A549 (cell line): ENCODE results near the gene AP2B1.
A peak's percentile ranks its signal among the peaks of the same experiment; 100 is the strongest.

Experiments used
- ESRRA ChIP-seq: fragments of 150-350 bp; IDR thresholded peaks from 2 replicates; pipeline ENCODE4 v1.6.1; 2014; ENCODE audit warnings: mild to moderate bottlenecking, low read length, borderline replicate concordance
- HDAC2 ChIP-seq: fragments of 200-600 bp; sonication (generic); IDR thresholded peaks from 2 replicates; pipeline ENCODE4 v1.6.1; 2016
- KDM1A ChIP-seq: fragments of 200-600 bp; sonication (generic); IDR thresholded peaks from 2 replicates; pipeline ENCODE4 v1.6.1; 2016; ENCODE audit warnings: low read depth, mild to moderate bottlenecking
- MAZ ChIP-seq: fragments of 150-350 bp; IDR thresholded peaks from 2 replicates; pipeline ENCODE4 v1.6.1; 2014; ENCODE audit warnings: antibody characterized with exemption, low read depth, low read length, borderline replicate concordance
- NFE2L2 ChIP-seq: fragments of 150-350 bp; conservative IDR thresholded peaks from 2 replicates; pipeline ENCODE4 v1.6.1; 2014; ENCODE audit warnings: low read length
- POLR2A ChIP-seq: IDR thresholded peaks from 2 replicates; pipeline ENCODE4 v1.6.1; 2012; ENCODE audit warnings: mild to moderate bottlenecking, low read length
- RCOR1 ChIP-seq: fragments of 150-350 bp; IDR thresholded peaks from 2 replicates; pipeline ENCODE4 v1.6.1; 2014; ENCODE audit warnings: antibody characterized with exemption, low read length, low read depth
- TF ChIP-seq, protein P1 (sequence below): fragments of 450-650 bp; IDR thresholded peaks from 2 replicates; pipeline ENCODE4 v1.6.1; 2014; ENCODE audit warnings: antibody characterized with exemption
- TF ChIP-seq, protein P2 (sequence below): fragments of >200 bp; sonication (Bioruptor Twin); formaldehyde crosslinking; IDR thresholded peaks from 3 replicates; pipeline ENCODE4 v1.5.1; 2016
- TF ChIP-seq, protein P3 (sequence below): fragments of 200-600 bp; sonication (generic); IDR thresholded peaks from 2 replicates; pipeline ENCODE4 v1.6.1; 2016; ENCODE audit warnings: antibody characterized with exemption, mild to moderate bottlenecking, moderate library complexity
- TF ChIP-seq, protein P4 (sequence below): IDR thresholded peaks from 2 replicates; pipeline ENCODE4 v1.6.1; 2012

DNA sequence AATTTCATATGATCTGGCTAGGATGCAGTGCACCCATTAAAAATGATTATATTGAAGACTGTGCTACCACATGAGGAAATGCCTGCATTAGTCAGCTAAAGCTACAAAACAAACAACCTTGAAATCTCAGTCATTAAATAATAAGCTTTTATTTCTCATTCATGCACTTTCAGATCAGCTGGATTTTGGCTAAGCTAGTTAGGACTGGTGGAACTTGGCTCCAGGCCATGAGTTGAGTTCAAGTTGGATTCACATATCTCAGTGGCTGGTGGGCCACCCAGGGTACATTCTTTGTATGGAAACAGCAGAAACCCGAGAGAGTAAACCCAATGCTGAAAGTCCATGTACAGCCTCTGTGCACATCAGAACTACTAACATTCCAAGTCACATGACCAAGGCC is 43.3 kb upstream of the AP2B1 start:
- TF ChIP-seq POLR2A (no peak), MAZ (no peak), ESRRA (no peak), NFE2L2 (no peak), KDM1A (no peak), HDAC2 (no peak), RCOR1 (no peak)
- TF ChIP-seq, protein P1, sequence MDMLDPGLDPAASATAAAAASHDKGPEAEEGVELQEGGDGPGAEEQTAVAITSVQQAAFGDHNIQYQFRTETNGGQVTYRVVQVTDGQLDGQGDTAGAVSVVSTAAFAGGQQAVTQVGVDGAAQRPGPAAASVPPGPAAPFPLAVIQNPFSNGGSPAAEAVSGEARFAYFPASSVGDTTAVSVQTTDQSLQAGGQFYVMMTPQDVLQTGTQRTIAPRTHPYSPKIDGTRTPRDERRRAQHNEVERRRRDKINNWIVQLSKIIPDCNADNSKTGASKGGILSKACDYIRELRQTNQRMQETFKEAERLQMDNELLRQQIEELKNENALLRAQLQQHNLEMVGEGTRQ, result 0 out of 2 replicates have a peak, but pooled peaks have one; percentile 11
- TF ChIP-seq, protein P2, sequence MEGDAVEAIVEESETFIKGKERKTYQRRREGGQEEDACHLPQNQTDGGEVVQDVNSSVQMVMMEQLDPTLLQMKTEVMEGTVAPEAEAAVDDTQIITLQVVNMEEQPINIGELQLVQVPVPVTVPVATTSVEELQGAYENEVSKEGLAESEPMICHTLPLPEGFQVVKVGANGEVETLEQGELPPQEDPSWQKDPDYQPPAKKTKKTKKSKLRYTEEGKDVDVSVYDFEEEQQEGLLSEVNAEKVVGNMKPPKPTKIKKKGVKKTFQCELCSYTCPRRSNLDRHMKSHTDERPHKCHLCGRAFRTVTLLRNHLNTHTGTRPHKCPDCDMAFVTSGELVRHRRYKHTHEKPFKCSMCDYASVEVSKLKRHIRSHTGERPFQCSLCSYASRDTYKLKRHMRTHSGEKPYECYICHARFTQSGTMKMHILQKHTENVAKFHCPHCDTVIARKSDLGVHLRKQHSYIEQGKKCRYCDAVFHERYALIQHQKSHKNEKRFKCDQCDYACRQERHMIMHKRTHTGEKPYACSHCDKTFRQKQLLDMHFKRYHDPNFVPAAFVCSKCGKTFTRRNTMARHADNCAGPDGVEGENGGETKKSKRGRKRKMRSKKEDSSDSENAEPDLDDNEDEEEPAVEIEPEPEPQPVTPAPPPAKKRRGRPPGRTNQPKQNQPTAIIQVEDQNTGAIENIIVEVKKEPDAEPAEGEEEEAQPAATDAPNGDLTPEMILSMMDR, result no peak
- TF ChIP-seq, protein P3, sequence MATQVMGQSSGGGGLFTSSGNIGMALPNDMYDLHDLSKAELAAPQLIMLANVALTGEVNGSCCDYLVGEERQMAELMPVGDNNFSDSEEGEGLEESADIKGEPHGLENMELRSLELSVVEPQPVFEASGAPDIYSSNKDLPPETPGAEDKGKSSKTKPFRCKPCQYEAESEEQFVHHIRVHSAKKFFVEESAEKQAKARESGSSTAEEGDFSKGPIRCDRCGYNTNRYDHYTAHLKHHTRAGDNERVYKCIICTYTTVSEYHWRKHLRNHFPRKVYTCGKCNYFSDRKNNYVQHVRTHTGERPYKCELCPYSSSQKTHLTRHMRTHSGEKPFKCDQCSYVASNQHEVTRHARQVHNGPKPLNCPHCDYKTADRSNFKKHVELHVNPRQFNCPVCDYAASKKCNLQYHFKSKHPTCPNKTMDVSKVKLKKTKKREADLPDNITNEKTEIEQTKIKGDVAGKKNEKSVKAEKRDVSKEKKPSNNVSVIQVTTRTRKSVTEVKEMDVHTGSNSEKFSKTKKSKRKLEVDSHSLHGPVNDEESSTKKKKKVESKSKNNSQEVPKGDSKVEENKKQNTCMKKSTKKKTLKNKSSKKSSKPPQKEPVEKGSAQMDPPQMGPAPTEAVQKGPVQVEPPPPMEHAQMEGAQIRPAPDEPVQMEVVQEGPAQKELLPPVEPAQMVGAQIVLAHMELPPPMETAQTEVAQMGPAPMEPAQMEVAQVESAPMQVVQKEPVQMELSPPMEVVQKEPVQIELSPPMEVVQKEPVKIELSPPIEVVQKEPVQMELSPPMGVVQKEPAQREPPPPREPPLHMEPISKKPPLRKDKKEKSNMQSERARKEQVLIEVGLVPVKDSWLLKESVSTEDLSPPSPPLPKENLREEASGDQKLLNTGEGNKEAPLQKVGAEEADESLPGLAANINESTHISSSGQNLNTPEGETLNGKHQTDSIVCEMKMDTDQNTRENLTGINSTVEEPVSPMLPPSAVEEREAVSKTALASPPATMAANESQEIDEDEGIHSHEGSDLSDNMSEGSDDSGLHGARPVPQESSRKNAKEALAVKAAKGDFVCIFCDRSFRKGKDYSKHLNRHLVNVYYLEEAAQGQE, result no peak
- TF ChIP-seq, protein P4, sequence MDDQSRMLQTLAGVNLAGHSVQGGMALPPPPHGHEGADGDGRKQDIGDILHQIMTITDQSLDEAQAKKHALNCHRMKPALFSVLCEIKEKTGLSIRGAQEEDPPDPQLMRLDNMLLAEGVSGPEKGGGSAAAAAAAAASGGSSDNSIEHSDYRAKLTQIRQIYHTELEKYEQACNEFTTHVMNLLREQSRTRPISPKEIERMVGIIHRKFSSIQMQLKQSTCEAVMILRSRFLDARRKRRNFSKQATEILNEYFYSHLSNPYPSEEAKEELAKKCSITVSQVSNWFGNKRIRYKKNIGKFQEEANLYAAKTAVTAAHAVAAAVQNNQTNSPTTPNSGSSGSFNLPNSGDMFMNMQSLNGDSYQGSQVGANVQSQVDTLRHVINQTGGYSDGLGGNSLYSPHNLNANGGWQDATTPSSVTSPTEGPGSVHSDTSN, result no peak
